ENCODE data around the gene IL16.

Gene IL16

DNA sequence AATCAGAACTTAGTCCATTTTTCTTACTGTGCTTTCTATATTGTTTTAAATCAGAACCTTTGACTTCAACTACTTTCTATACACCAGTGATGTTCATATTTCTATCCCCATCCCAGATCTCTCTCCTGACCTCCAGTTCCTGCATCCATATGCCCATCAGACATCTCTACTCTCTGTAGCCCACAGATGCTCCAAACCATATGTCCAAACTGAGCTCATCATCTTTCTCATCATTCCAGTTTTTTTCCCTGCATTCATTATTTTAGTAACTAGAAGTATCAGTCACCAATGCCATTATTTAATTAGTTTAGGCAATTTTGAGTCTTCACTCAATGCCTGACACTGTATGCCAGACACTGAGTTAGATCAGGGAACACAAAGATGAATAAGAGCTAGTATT is 25.4 kb upstream of the IL16 start:
- FAIRE-seq: no peak
- no peak for DNase-seq (ENCODE audit: extremely low spot score, insufficient read length, low read depth)

GRCh38 chr15:81174125-81174791 is 22.4 kb upstream of the IL16 start:
- DNase-seq (ENCODE audit: extremely low spot score, insufficient read length, low read depth) (no peak), FAIRE-seq (no peak)

GRCh38 chr15:81174792-81175327 is 21.8 kb upstream of the IL16 start:
- no peak for DNase-seq (ENCODE audit: extremely low spot score, insufficient read length, low read depth)
- no peak for FAIRE-seq

- FAIRE-seq: no peak
- no peak for DNase-seq (ENCODE audit: extremely low spot score, insufficient read length, low read depth)
Observed at GRCh38 chr15:81175496-81175895, 21.2 kb upstream of the IL16 start.

DNA sequence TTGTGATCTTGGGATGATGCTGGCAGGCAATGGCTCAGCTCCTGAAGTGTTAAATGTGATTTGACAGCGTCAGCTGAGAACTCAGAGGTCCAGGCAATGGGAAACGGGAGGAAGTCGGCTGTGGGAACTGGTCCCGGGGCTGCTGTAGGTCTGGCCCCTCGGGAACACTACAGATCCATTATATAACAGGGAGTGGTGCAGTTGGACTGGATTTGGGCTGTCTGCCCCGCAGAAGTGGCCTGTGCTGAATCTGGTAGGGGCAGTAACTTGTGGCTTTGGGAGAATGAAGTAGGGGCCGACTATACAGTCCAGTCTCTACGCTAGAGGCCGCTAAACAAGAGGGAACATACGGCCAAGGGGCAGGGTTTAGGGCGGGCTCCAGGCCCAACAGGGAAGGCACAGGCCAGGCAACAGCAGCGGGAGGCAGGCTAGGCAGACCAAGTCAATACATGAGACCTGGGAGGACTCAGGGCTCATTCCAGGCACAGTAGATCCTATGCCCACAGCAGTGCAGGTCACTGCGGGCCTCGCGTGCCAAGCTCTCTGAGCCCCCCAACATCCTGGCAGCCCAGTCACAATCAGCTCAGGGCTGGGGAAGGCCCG is 20.3 kb upstream of the IL16 start:
- DNase-seq (ENCODE audit: extremely low spot score, insufficient read length, low read depth) (no peak), FAIRE-seq (no peak)

DNA sequence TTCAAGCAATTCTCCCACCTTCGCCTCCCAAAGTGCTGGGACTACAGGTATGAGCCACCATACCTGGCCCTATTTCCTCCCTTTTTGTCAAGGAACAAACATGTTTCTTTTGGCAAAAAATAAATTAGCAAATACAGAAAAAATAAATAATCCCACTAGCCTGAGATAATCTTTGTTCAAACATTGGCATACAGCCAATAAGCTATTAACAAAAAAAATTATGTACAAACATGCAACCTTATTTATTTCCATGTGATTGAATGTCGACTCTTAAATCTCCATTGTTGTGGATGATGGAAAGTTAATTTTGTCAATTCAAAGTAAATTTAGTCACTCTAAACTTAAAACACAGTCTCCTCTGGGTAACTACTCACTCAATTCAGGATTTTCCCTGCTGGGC is 18.3 kb upstream of the IL16 start:
- FAIRE-seq: no peak
- DNase-seq (ENCODE audit: extremely low spot score, insufficient read length, low read depth): no peak

DNA sequence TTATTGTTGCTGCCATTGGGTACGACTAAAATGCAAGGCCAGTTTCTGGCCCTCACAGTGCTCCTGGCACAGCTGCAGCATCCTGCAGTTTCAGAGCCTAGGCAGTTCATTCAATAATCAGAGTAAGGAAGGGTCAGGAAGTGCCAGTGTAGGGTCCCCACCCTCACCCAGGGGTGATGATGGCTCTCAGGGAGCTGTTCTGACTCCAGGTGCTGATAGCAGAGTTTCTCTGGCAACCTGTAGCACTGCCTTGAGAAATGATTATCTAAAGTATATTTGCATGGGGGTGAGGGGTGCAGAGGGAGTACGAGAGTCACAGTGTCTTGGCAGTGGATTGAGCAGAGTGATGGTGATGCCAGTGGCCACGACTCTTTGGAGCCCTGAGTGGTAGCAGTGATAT is 15.5 kb upstream of the IL16 start:
- DNase-seq (ENCODE audit: extremely low spot score, insufficient read length, low read depth) (no peak), FAIRE-seq (no peak)

GRCh38 chr15:81182031-81182755 is 14.5 kb upstream of the IL16 start:
- no peak for FAIRE-seq
- no peak for DNase-seq (ENCODE audit: extremely low spot score, insufficient read length, low read depth)

- DNase-seq (ENCODE audit: extremely low spot score, insufficient read length, low read depth): no peak
Observed at GRCh38 chr15:81182756-81183438, 13.8 kb upstream of the IL16 start.

GRCh38 chr15:81183439-81183775 is 13.3 kb upstream of the IL16 start:
- FAIRE-seq (no peak), DNase-seq (ENCODE audit: extremely low spot score, insufficient read length, low read depth) (no peak)

More at GRCh38 chr15:81182756-81183438, 13.8 kb upstream of the IL16 start:
- no peak for FAIRE-seq

DNA sequence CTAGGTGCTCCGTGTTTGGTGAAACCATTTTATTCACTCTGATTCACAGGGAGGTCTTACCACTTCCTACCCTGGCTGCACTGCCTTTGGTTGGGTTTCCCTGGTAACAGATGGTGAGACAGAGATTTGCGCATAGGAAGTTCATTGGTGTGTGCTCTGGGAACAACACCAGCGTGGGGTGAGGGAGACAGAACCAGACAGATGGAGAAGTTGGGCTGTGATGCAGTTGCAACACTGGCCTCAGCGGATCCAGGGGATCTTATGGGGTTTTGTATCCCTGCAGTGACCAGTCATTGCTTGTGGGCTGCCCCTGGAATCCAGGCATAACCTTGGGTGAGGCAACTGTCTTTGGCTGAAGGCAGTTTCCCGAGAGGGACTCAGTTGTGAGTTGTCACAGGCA is 12.5 kb upstream of the IL16 start:
- FAIRE-seq (no peak), DNase-seq (ENCODE audit: extremely low spot score, insufficient read length, low read depth) (no peak)

DNA sequence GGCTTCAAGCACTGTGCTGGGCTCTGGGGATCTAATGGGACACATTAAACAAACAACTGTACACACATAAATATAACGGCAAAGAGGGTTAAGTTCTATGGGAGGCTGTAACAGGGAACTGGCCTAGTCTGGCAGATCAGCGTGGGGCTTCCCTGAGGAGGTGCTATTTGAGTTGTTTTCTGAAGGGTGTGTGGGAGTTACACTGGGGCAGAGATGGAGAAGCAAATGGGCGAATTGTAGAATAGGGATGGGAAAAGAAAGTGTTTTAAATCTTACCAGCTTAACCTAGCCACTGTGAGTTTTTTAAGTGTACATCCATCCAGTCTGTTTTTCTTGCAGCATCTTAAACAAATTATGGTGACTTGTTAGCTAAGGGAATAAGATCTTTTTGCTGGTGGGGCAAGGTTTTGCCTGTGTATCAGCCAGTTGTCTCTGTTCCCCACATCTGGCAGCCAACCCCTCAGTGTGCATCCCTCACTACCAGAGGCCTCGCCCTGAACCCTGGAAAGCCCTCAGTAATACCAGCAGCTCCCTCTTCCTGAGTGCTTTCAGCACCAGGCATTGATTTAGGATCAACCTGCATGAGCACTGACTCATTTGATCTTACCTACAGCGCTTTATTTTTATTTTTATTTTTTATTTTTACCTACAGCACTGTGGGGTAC is 10.9 kb upstream of the IL16 start:
- FAIRE-seq: no peak
- no peak for DNase-seq (ENCODE audit: extremely low spot score, insufficient read length, low read depth)

GRCh38 chr15:81188354-81188753 is 8.3 kb upstream of the IL16 start:
- FAIRE-seq (no peak), DNase-seq (ENCODE audit: extremely low spot score, insufficient read length, low read depth) (no peak)

DNA sequence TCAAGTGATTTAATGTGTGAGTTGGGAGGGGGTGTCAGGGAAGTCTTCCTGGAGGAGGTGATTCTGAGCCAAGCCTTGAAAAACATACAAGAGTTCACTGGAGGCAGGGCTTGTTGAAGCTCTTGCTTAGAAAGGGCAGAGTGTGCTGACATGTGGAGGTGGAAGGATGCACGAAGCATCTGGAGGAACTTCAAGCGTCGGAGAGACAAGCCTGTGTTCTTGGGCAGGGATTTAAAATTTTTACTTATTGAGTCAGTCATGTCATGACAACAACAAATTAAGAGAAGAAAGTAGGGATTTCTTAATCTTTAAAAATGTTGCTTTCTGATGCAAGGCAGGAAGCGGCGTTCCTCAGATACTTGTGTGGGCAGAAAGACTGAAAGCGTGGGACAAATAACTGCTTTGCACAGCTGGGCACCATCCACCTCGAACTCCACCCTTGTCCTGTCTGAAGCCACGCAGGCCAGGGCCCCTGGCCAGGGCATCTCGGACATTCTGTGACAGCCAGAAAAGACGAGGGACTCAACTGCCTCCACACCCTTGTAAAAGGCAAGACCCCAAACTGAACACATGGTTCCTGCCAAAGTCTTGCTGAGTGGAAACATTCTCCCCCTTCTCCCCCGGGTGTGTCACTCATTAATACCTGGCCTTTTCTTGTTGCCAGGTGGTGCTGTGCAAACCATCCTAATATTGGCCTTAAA is 6.9 kb upstream of the IL16 start:
- no peak for FAIRE-seq
- DNase-seq (ENCODE audit: extremely low spot score, insufficient read length, low read depth): no peak

- FAIRE-seq: no peak
- DNase-seq (ENCODE audit: extremely low spot score, insufficient read length, low read depth): no peak
Observed at GRCh38 chr15:81190922-81191507, 5.7 kb upstream of the IL16 start.

DNA sequence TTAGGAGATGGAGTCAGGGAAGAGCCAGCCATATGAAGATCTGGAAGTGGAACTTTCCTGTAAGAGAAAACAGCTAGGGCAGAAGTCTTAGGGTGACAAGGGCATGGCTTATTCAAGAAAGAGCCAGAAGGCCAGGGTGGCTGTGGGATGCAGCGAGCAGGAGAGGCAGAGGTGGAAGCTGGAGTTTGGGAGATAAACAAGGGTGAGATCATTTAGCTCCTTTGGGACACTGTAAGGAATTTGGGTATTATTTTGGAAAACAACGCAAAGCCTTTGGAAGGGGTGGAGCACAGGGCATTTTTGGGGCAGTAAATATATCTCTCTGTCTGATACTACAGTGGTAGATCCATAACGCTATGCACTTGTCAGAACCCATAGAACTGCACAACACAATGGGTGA is 5.0 kb upstream of the IL16 start:
- DNase-seq (ENCODE audit: extremely low spot score, insufficient read length, low read depth): no peak
- no peak for FAIRE-seq

DNA sequence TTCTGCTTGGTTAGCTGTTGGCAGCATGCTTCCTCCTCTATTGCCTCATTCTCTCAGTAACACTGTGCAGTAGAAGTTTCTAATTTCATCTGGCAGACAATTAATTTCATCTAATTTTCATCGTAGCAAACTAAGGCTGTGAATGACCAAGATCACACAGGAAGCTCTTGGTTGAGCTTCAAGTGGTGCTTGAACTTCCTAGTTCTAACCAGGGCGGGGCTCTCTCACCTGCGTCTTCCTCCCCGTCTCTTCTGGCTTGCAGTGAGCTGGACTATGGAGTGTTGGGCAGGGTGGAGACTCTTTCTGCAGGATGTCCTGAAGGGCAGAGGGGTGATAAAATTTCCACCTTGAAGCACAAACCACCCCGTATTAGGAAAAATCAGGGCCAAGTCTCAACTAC is 2.0 kb upstream of the IL16 start:
- DNase-seq (ENCODE audit: extremely low spot score, insufficient read length, low read depth) (no peak), FAIRE-seq (no peak)

DNA sequence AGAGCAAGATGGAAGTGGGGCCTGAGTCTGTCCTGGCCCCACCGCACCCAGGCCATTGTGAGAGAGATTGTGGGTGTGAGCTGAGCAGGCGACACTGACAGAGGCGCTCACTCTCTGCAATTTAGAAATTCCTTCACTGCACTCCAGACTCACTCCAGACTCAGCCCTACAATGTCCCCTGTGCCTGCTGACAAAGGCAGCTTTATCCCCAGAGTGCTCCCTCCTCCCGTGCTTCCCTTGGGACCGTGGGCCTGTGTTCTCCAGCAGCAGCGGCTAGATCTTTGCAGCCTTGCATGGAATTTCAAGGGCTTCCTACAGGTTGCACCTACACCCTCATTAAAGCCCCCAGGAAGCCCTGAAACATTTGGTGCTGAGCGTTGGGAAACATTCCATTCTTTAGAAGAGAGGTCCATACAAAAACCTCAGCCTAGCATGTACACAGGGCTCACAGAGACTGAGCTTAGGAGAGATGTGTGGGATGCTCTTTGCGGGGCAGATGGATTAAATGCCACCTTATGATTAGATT is 1.3 kb upstream of the IL16 start:
- FAIRE-seq (no peak), DNase-seq (ENCODE audit: extremely low spot score, insufficient read length, low read depth) (no peak)

DNA sequence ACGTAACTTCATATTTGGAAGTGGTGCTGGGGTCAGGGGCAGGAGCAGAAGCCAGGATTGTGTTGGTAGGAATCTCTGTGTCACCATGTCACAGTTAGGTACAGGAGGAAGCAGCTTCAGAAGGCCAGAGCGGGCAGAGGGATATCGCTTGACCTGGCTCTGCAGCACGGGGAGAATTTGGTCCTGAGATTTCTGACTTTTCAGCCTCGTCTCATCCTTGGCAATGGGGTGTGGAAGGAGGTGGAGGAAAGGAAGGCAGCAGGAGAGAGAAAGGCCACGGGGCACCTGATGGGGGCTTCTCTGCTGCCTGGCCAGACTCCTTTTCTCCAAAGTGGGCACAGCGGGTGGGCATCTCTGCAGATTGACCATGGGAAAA is 564 bp downstream of the IL16 start:
- FAIRE-seq (no peak), DNase-seq (ENCODE audit: extremely low spot score, insufficient read length, low read depth) (no peak)
